Mesothelial cell of epicardium (in vitro differentiated cells): ENCODE data around the gene SLC39A1. TPM values are rescaled to one million over a fixed set of nuclear protein-coding genes. Genes with fewer than 3 reads are reported as not detected.

Experiments used
- DNase-seq, 2 experiments: peaks; one replicate each; pipeline ENCODE4 v3.0.0; 2021; ENCODE audit warnings: low spot score in 2 of 2; ENCODE audit not compliant: unreplicated experiment in 2 of 2
- H3K27ac Mint-ChIP-seq: 2 replicates; pipeline ENCODE4 v1.8.0; 2021; ENCODE audit warnings: mixed read lengths
- H3K27me3 Mint-ChIP-seq: 2 replicates; pipeline ENCODE4 v1.8.0; 2021; ENCODE audit warnings: low read depth, mixed read lengths
- H3K36me3 Mint-ChIP-seq: 2 replicates; pipeline ENCODE4 v1.8.0; 2021; ENCODE audit warnings: mixed read lengths
- H3K4me1 Mint-ChIP-seq: 2 replicates; pipeline ENCODE4 v1.8.0; 2021; ENCODE audit warnings: mixed read lengths
- H3K4me3 Mint-ChIP-seq: 2 replicates; pipeline ENCODE4 v1.8.0; 2021; ENCODE audit warnings: mild to moderate bottlenecking, moderate library complexity, mixed read lengths
- H3K9me3 Mint-ChIP-seq: 2 replicates; pipeline ENCODE4 v1.8.0; 2021; ENCODE audit warnings: mixed read lengths
- total RNA-seq: library from RNA; stranded (reverse); gene quantifications from 3 replicates; pipeline ENCODE4 v1.2.1, GENCODE V29; 2021
- TF ChIP-seq, protein P1 (sequence below): fragments of 200-600 bp; sonication (generic); IDR thresholded peaks from one replicate; pipeline ENCODE4 v1.5.0; 2021; ENCODE audit warnings: antibody characterized with exemption; ENCODE audit not compliant: unreplicated experiment

The SLC39A1 gene
- total RNA-seq, 1 donor from 2014 or later, result 73.3 TPM

DNA sequence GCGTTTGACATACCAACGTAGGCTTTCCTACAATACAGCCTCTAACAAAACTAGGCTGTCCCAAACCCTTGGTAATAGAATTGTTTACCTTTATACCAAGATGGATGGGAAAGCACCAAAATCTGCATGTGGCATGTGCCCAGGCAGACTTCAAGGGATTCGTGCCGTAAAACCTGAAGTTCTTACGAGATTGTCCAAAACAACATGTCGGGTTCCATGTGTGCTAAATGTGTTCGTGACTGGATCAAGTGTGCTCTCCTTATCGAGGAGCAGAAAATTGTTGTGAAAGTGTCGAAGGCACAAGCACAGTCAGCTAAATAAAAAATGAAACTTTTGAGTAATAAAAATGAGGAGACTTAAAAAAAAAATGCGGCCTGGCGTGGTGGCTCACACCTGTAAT lies 32.3 kb upstream of the SLC39A1 start:
- Mint-ChIP-seq H3K27me3 (no peaks in the 10 kb centered on the region), H3K4me3 (no peak overlapping the region), H3K9me3 (no peaks in the 10 kb centered on the region), H3K27ac (peak overlapping the region; percentile 69), H3K4me1 (peaks cover 22% of the 10 kb centered on the region), H3K36me3 (peaks cover 27% of the 10 kb centered on the region)
- TF ChIP-seq, protein P1, sequence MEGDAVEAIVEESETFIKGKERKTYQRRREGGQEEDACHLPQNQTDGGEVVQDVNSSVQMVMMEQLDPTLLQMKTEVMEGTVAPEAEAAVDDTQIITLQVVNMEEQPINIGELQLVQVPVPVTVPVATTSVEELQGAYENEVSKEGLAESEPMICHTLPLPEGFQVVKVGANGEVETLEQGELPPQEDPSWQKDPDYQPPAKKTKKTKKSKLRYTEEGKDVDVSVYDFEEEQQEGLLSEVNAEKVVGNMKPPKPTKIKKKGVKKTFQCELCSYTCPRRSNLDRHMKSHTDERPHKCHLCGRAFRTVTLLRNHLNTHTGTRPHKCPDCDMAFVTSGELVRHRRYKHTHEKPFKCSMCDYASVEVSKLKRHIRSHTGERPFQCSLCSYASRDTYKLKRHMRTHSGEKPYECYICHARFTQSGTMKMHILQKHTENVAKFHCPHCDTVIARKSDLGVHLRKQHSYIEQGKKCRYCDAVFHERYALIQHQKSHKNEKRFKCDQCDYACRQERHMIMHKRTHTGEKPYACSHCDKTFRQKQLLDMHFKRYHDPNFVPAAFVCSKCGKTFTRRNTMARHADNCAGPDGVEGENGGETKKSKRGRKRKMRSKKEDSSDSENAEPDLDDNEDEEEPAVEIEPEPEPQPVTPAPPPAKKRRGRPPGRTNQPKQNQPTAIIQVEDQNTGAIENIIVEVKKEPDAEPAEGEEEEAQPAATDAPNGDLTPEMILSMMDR, result no peak
- no peak for DNase-seq

DNA sequence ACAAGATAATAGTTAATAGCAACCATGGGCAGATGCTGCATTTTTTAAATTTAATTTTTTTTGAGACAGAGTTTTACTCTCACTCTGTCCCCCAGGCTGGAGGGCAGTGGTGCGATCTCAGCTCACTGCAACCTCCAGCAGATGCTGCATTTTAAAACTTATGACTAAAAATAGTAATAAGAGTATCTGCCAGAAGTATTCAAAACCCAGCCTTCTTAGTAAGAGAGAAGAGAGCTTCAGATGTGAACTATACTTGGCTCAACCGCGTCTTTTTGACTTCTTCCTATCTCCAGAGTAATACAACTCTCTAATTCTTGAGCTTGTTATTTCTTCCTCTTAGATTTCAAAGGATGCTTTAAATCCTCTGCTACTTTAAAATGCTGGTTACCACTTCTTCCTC lies 31.9 kb upstream of the SLC39A1 start:
- H3K27me3 Mint-ChIP-seq, result no peaks in the 10 kb centered on the region
- peak overlapping the region; percentile 69 for H3K27ac Mint-ChIP-seq
- H3K9me3 Mint-ChIP-seq, result no peaks in the 10 kb centered on the region
- peaks cover 27% of the 10 kb centered on the region for H3K36me3 Mint-ChIP-seq
- peaks cover 23% of the 10 kb centered on the region for H3K4me1 Mint-ChIP-seq
- DNase-seq, result no peak
- H3K4me3 Mint-ChIP-seq, result no peak overlapping the region
- TF ChIP-seq, protein P1, result no peak

- peaks cover 27% of the 10 kb centered on the region for H3K36me3 Mint-ChIP-seq
- no peak for DNase-seq
- no peaks in the 10 kb centered on the region for H3K9me3 Mint-ChIP-seq
- peaks cover 25% of the 10 kb centered on the region for H3K4me1 Mint-ChIP-seq
- peak overlapping the region; percentile 99 for H3K27ac Mint-ChIP-seq
- no peaks in the 10 kb centered on the region for H3K27me3 Mint-ChIP-seq
- TF ChIP-seq, protein P1, result no peak
- peak overlapping the region; percentile 98 for H3K4me3 Mint-ChIP-seq
Measured at GRCh38 chr1:153991806-153992205, 28.5 kb upstream of the SLC39A1 start.

DNA sequence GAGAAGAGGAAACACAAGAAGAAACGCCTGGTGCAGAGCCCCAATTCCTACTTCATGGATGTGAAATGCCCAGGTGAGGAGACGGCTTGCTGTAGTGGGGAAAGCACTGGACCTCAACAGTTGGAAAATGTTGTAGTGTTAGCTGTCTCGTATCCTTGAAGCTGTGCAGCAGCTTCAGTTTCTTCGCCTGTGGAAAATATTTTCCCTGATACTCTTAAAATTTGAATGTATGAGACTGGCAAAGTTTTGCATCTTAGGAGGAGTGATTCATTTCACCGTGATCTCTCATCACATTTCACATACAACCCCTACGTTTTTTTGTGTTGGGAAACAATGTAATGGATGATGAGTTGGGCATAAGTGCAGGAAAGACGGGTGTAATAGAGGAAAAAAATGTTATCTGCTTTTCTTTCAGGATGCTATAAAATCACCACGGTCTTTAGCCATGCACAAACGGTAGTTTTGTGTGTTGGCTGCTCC lies 27.9 kb upstream of the SLC39A1 start:
- Mint-ChIP-seq H3K4me1 (peaks cover 30% of the 10 kb centered on the region), H3K9me3 (no peaks in the 10 kb centered on the region)

DNA sequence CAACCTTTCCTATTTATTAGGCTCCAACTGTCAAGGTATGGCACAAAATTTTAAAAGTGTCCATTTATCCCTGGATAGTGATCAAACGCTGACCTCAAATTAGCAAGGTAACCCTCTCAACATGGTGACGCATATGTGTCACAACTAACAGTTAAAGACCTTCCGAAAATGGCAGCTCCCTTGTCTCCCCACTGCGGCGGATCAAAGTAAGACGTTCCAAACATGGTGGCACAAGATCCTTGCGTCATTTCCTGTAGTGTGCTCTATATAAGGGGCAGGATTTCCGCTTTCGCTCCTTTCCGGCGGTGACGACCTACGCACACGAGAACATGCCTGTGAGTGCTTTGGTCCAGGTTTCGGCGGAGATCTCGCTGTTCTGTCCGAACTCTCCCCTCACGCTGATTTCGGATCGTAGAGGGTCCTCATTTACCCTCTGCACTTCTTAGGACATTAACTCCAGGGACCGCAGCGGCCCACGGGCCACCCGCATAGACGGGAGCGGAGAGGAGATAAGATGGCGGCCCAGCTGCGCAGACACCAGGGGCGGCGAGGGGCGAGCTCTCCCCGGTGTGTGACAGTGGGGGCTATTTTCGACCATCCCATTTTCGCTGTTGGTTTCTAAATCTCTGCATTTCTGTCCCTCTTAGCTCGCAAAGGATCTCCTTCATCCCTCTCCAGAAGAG lies 27.3 kb upstream of the SLC39A1 start, which contains the start of gene RPS27:
TSS of gene RPS27 (plus strand) at position 295 of the 683 bp plus-strand sequence. CDS start at position 330, 35 bp downstream.
- peak; percentile 70 to 81 for DNase-seq
- Mint-ChIP-seq H3K27ac (peak within 1 kb of the TSS; percentile 99), H3K27me3 (no peaks in the 10 kb centered on the region), H3K36me3 (peaks cover 25% of the 10 kb centered on the region), H3K9me3 (no peaks in the 10 kb centered on the region), H3K4me3 (peak within 1 kb of the TSS; percentile 98), H3K4me1 (peaks cover 33% of the 10 kb centered on the region)
- TF ChIP-seq, protein P1, result no peak

More for the DNA sequence above, 27.9 kb upstream of the SLC39A1 start:
- peak overlapping the region; percentile 99 for H3K27ac Mint-ChIP-seq
- H3K36me3 Mint-ChIP-seq, result peaks cover 27% of the 10 kb centered on the region
- TF ChIP-seq, protein P1, result no peak
- peak overlapping the region; percentile 98 for H3K4me3 Mint-ChIP-seq
- DNase-seq, result no peak
- no peaks in the 10 kb centered on the region for H3K27me3 Mint-ChIP-seq
